OCI-LY7 (cell line): ENCODE data around the gene RWDD3.

ENCODE experiments used
- EZH2phosphoT487 ChIP-seq: fragments of 200-600 bp; sonication (generic); IDR thresholded peaks from 2 replicates; pipeline ENCODE4 v1.6.1; 2018; ENCODE audit warnings: low read depth, borderline replicate concordance, mild to moderate bottlenecking, mixed run types, antibody characterized with exemption, low read length, moderate library complexity, mixed read lengths
- TF ChIP-seq, protein P1 (sequence below): fragments of 200-600 bp; sonication (generic); conservative IDR thresholded peaks from 2 replicates; pipeline ENCODE4 v1.5.1; 2014; ENCODE audit warnings: mild to moderate bottlenecking, antibody characterized with exemption, low read length, moderate library complexity, mixed read lengths

DNA sequence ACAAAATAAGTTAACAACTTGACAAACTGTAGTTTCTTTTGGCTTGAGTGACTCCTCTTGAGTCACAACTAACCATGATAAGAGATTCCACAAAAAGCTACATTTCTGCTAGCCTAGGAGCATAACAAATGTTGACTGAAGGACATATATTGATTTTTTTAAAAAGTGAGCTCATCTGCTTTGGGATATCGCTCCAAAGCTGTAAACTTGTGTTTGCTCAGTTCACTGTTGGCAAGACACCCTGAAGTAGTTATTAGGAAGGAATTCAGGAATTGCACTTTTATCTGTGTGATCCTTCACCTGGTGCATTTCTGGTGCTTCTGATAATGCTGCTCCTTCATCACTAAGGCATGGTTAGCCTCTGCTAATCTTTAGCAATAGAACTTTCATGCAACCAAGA is 23.7 kb downstream of the RWDD3 start:
- TF ChIP-seq, protein P1, sequence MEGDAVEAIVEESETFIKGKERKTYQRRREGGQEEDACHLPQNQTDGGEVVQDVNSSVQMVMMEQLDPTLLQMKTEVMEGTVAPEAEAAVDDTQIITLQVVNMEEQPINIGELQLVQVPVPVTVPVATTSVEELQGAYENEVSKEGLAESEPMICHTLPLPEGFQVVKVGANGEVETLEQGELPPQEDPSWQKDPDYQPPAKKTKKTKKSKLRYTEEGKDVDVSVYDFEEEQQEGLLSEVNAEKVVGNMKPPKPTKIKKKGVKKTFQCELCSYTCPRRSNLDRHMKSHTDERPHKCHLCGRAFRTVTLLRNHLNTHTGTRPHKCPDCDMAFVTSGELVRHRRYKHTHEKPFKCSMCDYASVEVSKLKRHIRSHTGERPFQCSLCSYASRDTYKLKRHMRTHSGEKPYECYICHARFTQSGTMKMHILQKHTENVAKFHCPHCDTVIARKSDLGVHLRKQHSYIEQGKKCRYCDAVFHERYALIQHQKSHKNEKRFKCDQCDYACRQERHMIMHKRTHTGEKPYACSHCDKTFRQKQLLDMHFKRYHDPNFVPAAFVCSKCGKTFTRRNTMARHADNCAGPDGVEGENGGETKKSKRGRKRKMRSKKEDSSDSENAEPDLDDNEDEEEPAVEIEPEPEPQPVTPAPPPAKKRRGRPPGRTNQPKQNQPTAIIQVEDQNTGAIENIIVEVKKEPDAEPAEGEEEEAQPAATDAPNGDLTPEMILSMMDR: no peak
- TF ChIP-seq EZH2phosphoT487: no peak
